Ishikawa (cell line): ENCODE measurements around the gene SVIP.

Experiments
- CEBPB ChIP-seq: IDR thresholded peaks from 2 replicates; pipeline ENCODE4 v1.6.1; 2012
- CREB1 ChIP-seq: IDR thresholded peaks from 2 replicates; pipeline ENCODE4 v1.6.1; 2012; ENCODE audit warnings: low read depth
- EGR1 ChIP-seq: IDR thresholded peaks from 2 replicates; pipeline ENCODE4 v1.6.1; 2012
- EP300 ChIP-seq: IDR thresholded peaks from 2 replicates; pipeline ENCODE4 v1.6.1; 2012; ENCODE audit warnings: borderline replicate concordance
- FOXM1 ChIP-seq: IDR thresholded peaks from 2 replicates; pipeline ENCODE4 v1.6.1; 2012; ENCODE audit warnings: low read depth, borderline replicate concordance
- MAX ChIP-seq: IDR thresholded peaks from 2 replicates; pipeline ENCODE4 v1.6.1; 2012
- NFIC ChIP-seq: IDR thresholded peaks from 2 replicates; pipeline ENCODE4 v1.6.1; 2012
- RAD21 ChIP-seq: IDR thresholded peaks from 2 replicates; pipeline ENCODE4 v1.6.1; 2012; ENCODE audit warnings: low read depth
- REST ChIP-seq: IDR thresholded peaks from 2 replicates; pipeline ENCODE4 v1.6.1; 2012; ENCODE audit warnings: low read depth, mild to moderate bottlenecking
- TAF1 ChIP-seq: IDR thresholded peaks from 2 replicates; pipeline ENCODE4 v1.6.1; 2012; ENCODE audit warnings: low read depth, mild to moderate bottlenecking
- TCF12 ChIP-seq: IDR thresholded peaks from 2 replicates; pipeline ENCODE4 v1.6.1; 2012; ENCODE audit warnings: low read depth
- TEAD4 ChIP-seq: IDR thresholded peaks from 2 replicates; pipeline ENCODE4 v1.6.1; 2012
- USF1 ChIP-seq: IDR thresholded peaks from 2 replicates; pipeline ENCODE4 v1.6.1; 2012
- YY1 ChIP-seq: IDR thresholded peaks from 2 replicates; pipeline ENCODE4 v1.6.1; 2012; ENCODE audit warnings: low read depth
- ZBTB7A ChIP-seq: IDR thresholded peaks from 2 replicates; pipeline ENCODE4 v1.6.1; 2012; ENCODE audit warnings: low read depth

The SVIP gene

GRCh38 chr11:22869325-22869724, 39.7 kb upstream of the SVIP start:
- no peak for TF ChIP-seq CREB1
- no peak for TF ChIP-seq ZBTB7A
- no peak for TF ChIP-seq FOXM1
- TF ChIP-seq TAF1: no peak
- TF ChIP-seq NFIC: no peak
- TF ChIP-seq YY1: no peak
- TF ChIP-seq CEBPB: no peak
- no peak for TF ChIP-seq TEAD4
- no peak for TF ChIP-seq REST
- no peak for TF ChIP-seq EGR1
- TF ChIP-seq TCF12: no peak
- TF ChIP-seq EP300: no peak
- no peak for TF ChIP-seq USF1
- TF ChIP-seq RAD21: no peak
- no peak for TF ChIP-seq MAX

- TF ChIP-seq NFIC: no peak
Measured at GRCh38 chr11:22860241-22860640, 30.6 kb upstream of the SVIP start, which contains the start of gene CCDC179. Gene CCDC179 (minus strand): TSS chr11:22860474. CDS start chr11:22860421, 53 bp downstream.

- TF ChIP-seq FOXM1 (no peak), TAF1 (no peak), TEAD4 (no peak), CEBPB (no peak), MAX (no peak), EGR1 (no peak), USF1 (no peak)
Measured at GRCh38 chr11:22859756-22860155, 30.2 kb upstream of the SVIP start.

- TF ChIP-seq RAD21 (no peak), TAF1 (no peak)
Measured at GRCh38 chr11:22851477-22851876, 21.9 kb upstream of the SVIP start.

- TF ChIP-seq TAF1: no peak
- TF ChIP-seq CREB1: no peak
Measured at GRCh38 chr11:22846726-22847125, 17.1 kb upstream of the SVIP start.

- no peak for TF ChIP-seq CEBPB
- no peak for TF ChIP-seq EP300
Measured at GRCh38 chr11:22832315-22833015, 2.9 kb upstream of the SVIP start.

GRCh38 chr11:22830082-22830414, 447 bp upstream of the SVIP start:
- no peak for TF ChIP-seq CREB1
- no peak for TF ChIP-seq TAF1
- no peak for TF ChIP-seq CEBPB
- no peak for TF ChIP-seq YY1
- TF ChIP-seq REST: no peak
- no peak for TF ChIP-seq FOXM1

- TF ChIP-seq MAX: no peak
- no peak for TF ChIP-seq EP300
- no peak for TF ChIP-seq CREB1
- no peak for TF ChIP-seq REST
Measured at GRCh38 chr11:22828373-22828772, 1.2 kb downstream of the SVIP start.
